Skin epidermis (tissue), 12 donors: Measurements from ENCODE around the gene ALDH4A1.
"Not testable (repeated sequence)": the region's sequence is repeated elsewhere in the genome, so short reads cannot be mapped to it uniquely, and the experiment has no call there.

Experiments
- H3K27ac ChIP-seq, 21 experiments: fragments of 200-600 bp; sonication (generic) in 11 of 21; one replicate each; pipeline ENCODE4 v1.5.0; 2020; ENCODE audit warnings: mild to moderate bottlenecking in 3 of 21, inconsistent platforms in 2 of 21, moderate library complexity in 2 of 21
- H3K4me3 ChIP-seq, 7 experiments: fragments of 200-600 bp; sonication (generic) in 2 of 7; one replicate each; pipeline ENCODE4 v1.5.0; 2020; ENCODE audit warnings: inconsistent platforms in 2 of 7, mild to moderate bottlenecking in 2 of 7, moderate library complexity in 1 of 7

The ALDH4A1 gene

GRCh38 chr1:18907917-18908845 lies 5.8 kb upstream of the ALDH4A1 start:
- peak overlapping the region in 17 of 21 experiments; percentile 7 to 79 (median 46) for H3K27ac ChIP-seq
- no peak overlapping the region for H3K4me3 ChIP-seq

DNA sequence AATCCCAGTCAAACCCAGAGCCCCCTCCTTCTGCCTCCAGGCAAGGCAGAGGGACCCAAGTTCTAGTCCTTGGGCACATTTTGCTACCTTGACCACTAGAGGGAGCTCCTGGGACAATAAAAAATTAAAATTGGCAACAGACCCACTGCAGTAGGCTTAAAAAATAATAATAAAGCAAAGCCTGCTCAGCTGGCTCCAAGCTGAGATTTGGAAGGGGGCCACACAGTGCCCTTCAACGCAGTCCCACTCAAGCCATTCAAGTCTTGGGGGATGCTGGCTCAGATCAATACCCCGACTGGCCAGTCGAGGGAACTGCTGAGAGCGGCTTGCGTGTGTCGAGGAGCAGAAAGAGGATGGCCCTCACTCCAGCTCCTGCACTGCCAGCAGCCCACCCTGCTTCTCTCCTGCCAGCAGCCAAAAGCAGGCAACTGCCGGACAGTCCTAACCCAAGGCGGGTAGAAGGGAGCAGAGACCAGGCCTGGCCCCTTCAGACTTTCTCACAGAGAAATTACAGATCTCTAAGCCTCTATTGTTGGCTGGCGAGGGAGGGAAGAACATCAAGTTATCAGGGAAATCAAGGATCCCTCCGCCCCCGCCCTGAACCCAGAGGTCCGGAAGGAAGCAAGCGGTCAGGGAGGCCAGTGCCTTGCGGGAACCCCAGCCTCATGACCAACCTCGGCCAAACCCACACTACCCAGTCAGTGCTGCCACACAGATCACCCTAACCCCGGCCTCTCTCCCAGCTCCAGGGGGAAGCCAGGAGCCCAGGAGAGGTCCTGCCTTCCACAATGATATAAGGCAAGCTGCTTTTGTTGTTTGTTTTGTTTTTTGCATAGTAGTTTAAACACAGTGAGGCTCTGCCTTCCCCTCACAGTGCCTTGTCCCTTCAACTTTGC lies 4.9 kb upstream of the ALDH4A1 start:
- Histone ChIP-seq H3K4me3 (no peak overlapping the region), H3K27ac (peak overlapping the region in 17 of 21 experiments; percentile 7 to 79 (median 46))

DNA sequence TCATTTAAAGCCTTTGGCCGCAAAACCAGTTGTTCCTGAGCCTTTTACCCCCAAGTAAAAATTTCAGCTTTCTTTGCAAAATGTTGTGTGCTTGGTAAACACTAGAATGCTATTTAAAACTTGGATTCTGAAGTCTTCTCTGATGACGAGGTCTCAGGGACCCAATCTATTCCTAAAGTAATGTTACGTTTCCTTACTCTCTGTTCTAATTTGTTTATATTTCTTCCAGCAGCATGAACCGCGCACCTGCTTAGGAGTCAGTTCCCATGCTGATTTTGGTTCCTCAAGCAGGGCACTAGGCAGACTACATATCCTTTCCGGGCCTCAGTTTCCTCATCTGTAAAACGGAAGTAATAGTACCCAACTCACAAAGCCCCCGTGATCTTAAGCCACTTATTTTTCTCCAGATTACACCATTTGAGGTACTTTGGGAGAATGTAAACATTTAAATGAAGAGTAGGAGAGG lies 969 bp upstream of the ALDH4A1 start:
- H3K4me3 ChIP-seq: peak overlapping the region; percentile 56 to 92 (median 75)
- peak overlapping the region in 19 of 21 experiments; percentile 69 to 96 (median 87) for H3K27ac ChIP-seq

- Histone ChIP-seq H3K27ac (peak overlapping the region in 20 of 21 experiments; percentile 69 to 96 (median 86)), H3K4me3 (peak overlapping the region; percentile 56 to 92 (median 75))
Measured at GRCh38 chr1:18901952-18902522, 318 bp downstream of the ALDH4A1 start.

GRCh38 chr1:18901147-18901951 lies 1.0 kb downstream of the ALDH4A1 start:
- Histone ChIP-seq H3K27ac (peak overlapping the region in 12 of 21 experiments; percentile 3 to 95 (median 85)), H3K4me3 (peak overlapping the region; percentile 56 to 92 (median 75))

GRCh38 chr1:18900303-18900841 lies 2.0 kb downstream of the ALDH4A1 start:
- peak overlapping the region in 1 of 21 experiments; percentile 3 for H3K27ac ChIP-seq
- no peak overlapping the region for H3K4me3 ChIP-seq

DNA sequence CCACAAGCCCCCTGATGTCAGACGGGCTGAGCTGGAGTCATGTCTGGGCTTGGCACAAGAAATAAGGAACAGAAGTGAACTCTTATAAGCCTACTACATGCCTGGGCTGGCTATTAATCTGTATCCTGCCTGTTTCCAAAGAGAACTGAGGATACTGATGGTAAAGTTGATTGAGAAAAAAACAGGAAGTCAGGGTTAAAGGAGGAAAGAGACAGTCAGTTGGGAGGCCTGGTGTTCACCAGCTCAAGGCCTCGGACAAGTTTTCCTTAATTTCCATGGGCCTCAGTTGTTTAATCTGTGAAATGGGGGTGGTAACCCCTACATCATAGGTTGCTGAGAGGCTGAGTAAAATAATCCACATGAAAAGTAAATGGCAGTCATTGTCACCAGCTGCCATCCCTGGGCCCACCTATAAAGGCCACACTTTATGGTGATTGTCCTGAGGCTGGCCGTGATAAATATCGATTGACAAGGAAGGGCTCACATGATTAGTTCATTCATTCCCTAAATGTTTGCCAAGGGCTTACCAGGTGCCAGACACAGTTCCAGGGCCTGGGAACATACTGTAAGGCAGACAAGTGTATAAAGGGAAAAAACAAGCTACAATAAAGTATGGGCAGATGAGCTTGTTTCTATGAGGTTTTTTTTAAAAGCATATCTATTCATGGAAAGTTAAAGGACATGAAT lies 2.8 kb downstream of the ALDH4A1 start:
- Histone ChIP-seq H3K27ac (peak overlapping the region in 1 of 21 experiments; percentile 20), H3K4me3 (no peak overlapping the region)

DNA sequence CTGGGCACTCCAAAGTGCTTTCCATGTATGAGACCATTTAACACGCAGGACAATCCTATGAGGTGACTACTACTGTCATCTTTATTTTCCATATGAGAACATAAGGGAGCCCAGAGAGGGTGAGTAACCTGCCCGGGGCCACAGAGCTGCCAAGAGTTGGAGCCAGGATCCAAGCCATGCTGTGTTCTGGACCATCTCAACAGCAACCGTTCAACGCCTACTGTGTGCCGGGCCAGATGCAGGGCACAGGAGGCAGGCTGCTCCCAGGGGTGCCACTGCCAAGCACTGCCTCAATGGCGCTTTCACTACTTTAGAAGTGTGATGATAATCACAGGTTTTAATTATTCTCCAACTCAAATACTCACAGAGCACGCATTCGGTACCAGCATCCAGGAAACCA lies 3.8 kb downstream of the ALDH4A1 start:
- Histone ChIP-seq H3K27ac (no peak overlapping the region), H3K4me3 (no peak overlapping the region)

GRCh38 chr1:18895317-18895716 lies 7.0 kb downstream of the ALDH4A1 start:
- H3K27ac ChIP-seq: no peak overlapping the region

DNA sequence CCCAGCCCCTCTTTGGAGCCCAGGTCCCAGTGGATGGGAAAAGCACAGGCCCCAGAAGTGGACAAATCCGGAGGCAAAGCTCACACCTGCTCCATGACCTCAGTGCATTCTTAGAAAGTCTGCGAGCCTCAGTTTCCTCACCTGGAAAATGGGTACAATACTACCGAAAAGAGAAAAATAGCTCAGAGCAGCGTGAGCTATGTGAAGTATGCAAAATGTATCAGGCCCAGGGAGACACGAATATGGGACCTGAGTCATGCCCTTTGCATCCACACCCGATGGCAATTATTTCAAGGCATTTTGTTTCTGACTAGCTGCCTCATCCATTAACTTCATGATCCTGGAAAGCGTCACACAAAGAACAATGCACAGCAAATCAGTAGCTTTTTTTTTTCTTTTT lies 9.2 kb downstream of the ALDH4A1 start:
- Histone ChIP-seq H3K27ac (no peak overlapping the region), H3K4me3 (no peak overlapping the region)

More at GRCh38 chr1:18895317-18895716, 7.0 kb downstream of the ALDH4A1 start:
- no peak overlapping the region for H3K4me3 ChIP-seq

DNA sequence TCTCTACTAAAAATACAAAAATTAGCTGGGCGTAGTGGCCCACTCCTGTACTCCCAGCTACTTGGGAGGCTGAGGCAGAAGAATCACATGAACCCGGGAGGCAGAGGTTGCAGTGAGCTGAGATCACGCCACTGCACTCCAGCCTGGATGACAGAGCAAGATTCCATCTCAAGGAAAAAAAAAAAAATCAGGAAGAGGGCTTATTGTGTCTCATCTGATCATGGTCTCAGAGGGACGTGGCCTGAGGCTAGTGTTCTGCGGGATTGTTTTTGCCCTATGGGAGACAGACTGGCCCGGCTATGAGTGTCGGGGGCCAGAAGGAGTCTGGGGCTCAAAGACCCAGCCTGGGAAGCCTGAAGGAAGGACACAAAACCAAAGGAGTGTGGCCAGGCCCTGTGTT lies 10.5 kb downstream of the ALDH4A1 start:
- H3K27ac ChIP-seq, H3K4me3 ChIP-seq: not testable (repeated sequence)

- no peak overlapping the region for H3K27ac ChIP-seq
Measured at GRCh38 chr1:18891426-18891780, 11.0 kb downstream of the ALDH4A1 start.

DNA sequence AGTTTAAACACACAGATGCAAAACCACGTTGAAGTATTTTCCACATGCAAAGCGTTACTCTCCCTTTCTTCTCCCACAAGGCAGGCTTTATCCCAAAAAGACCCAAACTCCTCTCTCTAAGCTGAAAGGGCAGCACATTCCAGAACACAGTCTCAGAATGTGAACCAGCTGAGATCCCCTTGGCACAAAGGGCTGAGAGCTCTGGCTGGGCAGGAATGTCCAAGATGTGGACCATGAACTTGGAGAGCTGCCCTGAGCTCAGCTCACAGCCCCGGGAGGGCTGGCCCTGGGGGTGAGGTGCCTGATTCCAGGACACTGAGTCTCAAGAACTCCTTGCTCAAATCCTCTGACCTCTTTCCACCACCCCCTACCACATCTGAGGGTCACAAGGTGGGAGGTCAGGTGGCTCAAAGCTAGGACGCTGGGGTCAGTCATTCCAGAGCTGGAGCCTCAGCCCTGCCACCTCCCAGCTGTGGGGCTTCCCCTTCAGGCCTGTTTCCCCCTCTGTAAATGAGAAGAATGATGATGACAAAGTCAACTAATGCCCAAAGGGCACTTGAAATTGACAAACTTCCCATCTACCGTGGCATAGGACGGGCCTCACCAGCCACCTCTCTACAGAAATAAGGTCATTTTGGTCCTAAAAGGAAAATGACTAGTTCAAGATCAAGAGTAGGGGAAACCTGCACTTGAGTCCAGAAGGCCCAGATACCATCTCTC lies 11.5 kb downstream of the ALDH4A1 start:
- no peak overlapping the region for H3K27ac ChIP-seq
- H3K4me3 ChIP-seq: no peak overlapping the region

More at GRCh38 chr1:18891426-18891780, 11.0 kb downstream of the ALDH4A1 start:
- no peak overlapping the region for H3K4me3 ChIP-seq

DNA sequence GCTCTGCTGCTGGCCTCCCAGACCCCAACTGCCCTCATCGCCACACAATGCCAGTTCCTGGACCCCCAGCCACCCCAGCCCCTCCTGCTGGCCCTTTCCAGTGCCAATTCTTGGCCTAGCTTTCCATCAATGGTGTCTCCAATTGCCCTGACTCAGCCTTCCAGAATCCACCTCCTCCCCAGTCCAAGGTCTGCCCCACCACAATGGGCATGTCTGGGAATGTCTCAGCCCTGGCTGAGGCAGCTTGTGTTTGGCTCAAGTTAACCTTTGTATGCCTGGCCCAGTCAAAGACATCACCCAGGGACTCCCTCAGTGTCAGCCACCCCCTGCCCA lies 16.4 kb downstream of the ALDH4A1 start:
- H3K27ac ChIP-seq: peak overlapping the region in 11 of 21 experiments; percentile 3 to 59 (median 25)
- no peak overlapping the region for H3K4me3 ChIP-seq

GRCh38 chr1:18885311-18886002 lies 16.9 kb downstream of the ALDH4A1 start:
- peak overlapping the region in 5 of 21 experiments; percentile 6 to 27 (median 22) for H3K27ac ChIP-seq

GRCh38 chr1:18884727-18885126 lies 17.6 kb downstream of the ALDH4A1 start:
- H3K27ac ChIP-seq: no peak overlapping the region
- no peak overlapping the region for H3K4me3 ChIP-seq

More at GRCh38 chr1:18885311-18886002, 16.9 kb downstream of the ALDH4A1 start:
- no peak overlapping the region for H3K4me3 ChIP-seq

GRCh38 chr1:18884419-18884717 lies 18.0 kb downstream of the ALDH4A1 start:
- no peak overlapping the region for H3K4me3 ChIP-seq
- H3K27ac ChIP-seq: no peak overlapping the region
